Endothelial cell of umbilical vein (primary cell): ENCODE measurements around the gene VTI1A. TPM values are rescaled to one million over a fixed set of nuclear protein-coding genes. Genes with fewer than 3 reads are reported as not detected.
"Not testable (repeated sequence)": the region's sequence is repeated elsewhere in the genome, so short reads cannot be mapped to it uniquely, and the experiment has no call there.

Experiments used
- BruUV-seq: library from RNA; stranded (reverse); fragments of 400-500 nt; replicated peaks from 2 replicates; lab custom pipeline; 2021; lab: Mats Ljungman, UMichigan
- CTCF ChIA-PET: fragments of 300-600, 350-600 bp; sonication (Branson Sonifier 250); formaldehyde crosslinking; loops from one replicate; lab custom pipeline; 2021; ENCODE audit warnings: antibody characterized with exemption, inconsistent platforms; lab: Charles Lee
- POLR2A ChIA-PET: fragments of 300-600, 350-600 bp; sonication (Branson Sonifier 250); formaldehyde crosslinking; loops from one replicate; lab custom pipeline; 2021; ENCODE audit warnings: antibody characterized with exemption, inconsistent platforms; lab: Charles Lee
- DNase-seq: peaks from one replicate; pipeline ENCODE4 v3.0.0-alpha.2; 2011; ENCODE audit warnings: low read depth, low spot score
- FAIRE-seq: peaks from 2 replicates; lab custom pipeline; 2011; peaks lifted over from hg19 to GRCh38; lab: Jason Lieb, UNC
- H2AFZ ChIP-seq: 2 replicates; pipeline ENCODE4 v1.6.0; 2012; ENCODE audit warnings: low read depth, low read length, control low read depth, inconsistent platforms
- H3K27ac ChIP-seq: 2 replicates; pipeline ENCODE4 v1.5.1; 2011; ENCODE audit warnings: low read depth, mild to moderate bottlenecking, control low read depth, low read length, moderate library complexity; ENCODE audit not compliant: insufficient read depth
- H3K27me3 ChIP-seq, 2 experiments: 2 replicates each; pipeline versions ENCODE4 v1.6.0 to v1.6.1; 2011; ENCODE audit warnings: low read length in 2 of 2, mixed read lengths in 1 of 2; ENCODE audit not compliant: control insufficient read depth in 2 of 2, insufficient read depth in 2 of 2
- H3K36me3 ChIP-seq, 2 experiments: 2 replicates in 1 of 2; 3 replicates in 1 of 2; pipeline ENCODE4 v1.5.1; 2011; ENCODE audit warnings: low read length in 2 of 2, mild to moderate bottlenecking in 1 of 2, moderate library complexity in 1 of 2; ENCODE audit not compliant: control insufficient read depth in 2 of 2, insufficient read depth in 2 of 2; ENCODE audit errors: extremely low read depth in 1 of 2
- H3K4me1 ChIP-seq: 3 replicates; pipeline ENCODE4 v1.5.1; 2011; ENCODE audit warnings: mild to moderate bottlenecking, low read length; ENCODE audit not compliant: control insufficient read depth, insufficient read depth; ENCODE audit errors: extremely low read depth
- H3K4me2 ChIP-seq: 2 replicates; pipeline ENCODE4 v1.6.1; 2011; ENCODE audit warnings: low read length, control low read depth, mixed read lengths; ENCODE audit not compliant: insufficient read depth
- H3K4me3 ChIP-seq, 3 experiments: fragments of 200-600 bp in 1 of 3; sonication (generic), shearing (Covaris generic) in 1 of 3; replicated peaks in 1 of 3; 2 replicates each; pipeline ENCODE4 v1.5.1; 2011 to 2016; ENCODE audit warnings: control low read depth in 3 of 3, low read length in 3 of 3, mild to moderate bottlenecking in 2 of 3, inconsistent platforms in 1 of 3, low read depth in 1 of 3, moderate library complexity in 1 of 3; ENCODE audit not compliant: insufficient read depth in 1 of 3
- H3K79me2 ChIP-seq: 2 replicates; pipeline ENCODE4 v1.6.0; 2012; ENCODE audit warnings: low read length, inconsistent platforms; ENCODE audit not compliant: control insufficient read depth, insufficient read depth
- H3K9ac ChIP-seq: replicated peaks from 2 replicates; pipeline ENCODE3; 2011; ENCODE audit warnings: low read length, control low read depth; ENCODE audit not compliant: insufficient read depth; ENCODE audit errors: extremely low read depth
- H3K9me1 ChIP-seq: replicated peaks from 3 replicates; pipeline ENCODE4 v1.6.0; 2011; ENCODE audit warnings: mild to moderate bottlenecking, low read length; ENCODE audit not compliant: control insufficient read depth, insufficient read depth; ENCODE audit errors: extremely low read depth
- H3K9me3 ChIP-seq: replicated peaks from 2 replicates; pipeline ENCODE4 v1.5.1; 2012; ENCODE audit warnings: low read length, inconsistent platforms; ENCODE audit not compliant: control insufficient read depth, insufficient read depth
- H4K20me1 ChIP-seq: replicated peaks from 2 replicates; pipeline ENCODE3; 2011; ENCODE audit warnings: mild to moderate bottlenecking, low read length; ENCODE audit not compliant: control insufficient read depth, insufficient read depth; ENCODE audit errors: extremely low read depth
- EZH2 ChIP-seq: IDR thresholded peaks from 2 replicates; pipeline ENCODE4 v1.6.1; 2012; ENCODE audit warnings: borderline replicate concordance, low read depth, mild to moderate bottlenecking, moderate library complexity, low read length, inconsistent platforms; ENCODE audit not compliant: severe bottlenecking
- GATA2 ChIP-seq: IDR thresholded peaks from 2 replicates; pipeline ENCODE4 v1.7.0; 2011; ENCODE audit warnings: low read depth, mild to moderate bottlenecking, moderate library complexity, mixed read lengths, low read length; ENCODE audit not compliant: insufficient read length, insufficient read depth
- JUN ChIP-seq: IDR thresholded peaks from 2 replicates; pipeline ENCODE4 v1.6.1; 2011; ENCODE audit warnings: borderline replicate concordance, low read depth; ENCODE audit not compliant: insufficient read length, insufficient read depth
- MYC ChIP-seq: IDR thresholded peaks from one replicate; pipeline ENCODE4 v1.6.1; 2011; ENCODE audit warnings: mild to moderate bottlenecking, low read depth, low read length
- POLR2A ChIP-seq: IDR thresholded peaks from 2 replicates; pipeline ENCODE4 v1.6.1; 2012; ENCODE audit warnings: low read depth, mild to moderate bottlenecking, control low read depth, low read length
- POLR2AphosphoS5 ChIP-seq: IDR thresholded peaks from 2 replicates; pipeline ENCODE4 v1.6.1; 2012; ENCODE audit warnings: low read depth, mild to moderate bottlenecking, control low read depth, low read length, moderate library complexity; ENCODE audit not compliant: insufficient read depth
- dilution Hi-C: fragments of 300-500 bp; cut with MboI; formaldehyde crosslinking; loops from one replicate; pipeline ENCODE4 v1.15.0; 2019; ENCODE audit warnings: low sequenced_read_pairs; ENCODE audit not compliant: extremely low pct_ligation_motif_present
- intact Hi-C: fragments of 100-400 bp; cut with micrococcal nuclease; formaldehyde crosslinking; loops from one replicate; pipeline ENCODE4 v1.10.0; 2022
- polyA plus RNA-seq, 4 experiments: library from polyadenylated mRNA; depleted of rRNA in 3 of 4; stranded (reverse) in 3 of 4; unstranded in 1 of 4; fragments of >200 nt; gene quantifications; 2 replicates each; pipeline versions ENCODE4 v1.2.1 to v1.2.3, GENCODE V29; 2011 to 2012; ENCODE audit warnings: missing spikeins in 1 of 4
- total RNA-seq: library from RNA; stranded (reverse); gene quantifications from 2 replicates; pipeline ENCODE4 v1.2.3, GENCODE V29; 2021
- TF ChIP-seq, protein P1 (sequence below), 2 donors: IDR thresholded peaks; 1 replicate in 1 of 2; 2 replicates in 1 of 2; pipeline ENCODE4 v1.5.1; 2011; ENCODE audit warnings: low read length in 2 of 2, mild to moderate bottlenecking in 2 of 2, moderate library complexity in 2 of 2, control low read depth in 1 of 2, inconsistent platforms in 1 of 2, low read depth in 1 of 2; ENCODE audit not compliant: insufficient read depth in 1 of 2; ENCODE audit errors: extremely low read depth in 1 of 2
- TF ChIP-seq, protein P2 (sequence below): IDR thresholded peaks from 2 replicates; pipeline ENCODE4 v1.6.1; 2011; ENCODE audit not compliant: insufficient read depth, insufficient read length

Gene VTI1A
- total and polyA plus RNA-seq, 2 donors (not counting 3 experiments of a cell fraction or from before 2014, with no cell fraction given): 10.8 to 35.6 TPM

DNA sequence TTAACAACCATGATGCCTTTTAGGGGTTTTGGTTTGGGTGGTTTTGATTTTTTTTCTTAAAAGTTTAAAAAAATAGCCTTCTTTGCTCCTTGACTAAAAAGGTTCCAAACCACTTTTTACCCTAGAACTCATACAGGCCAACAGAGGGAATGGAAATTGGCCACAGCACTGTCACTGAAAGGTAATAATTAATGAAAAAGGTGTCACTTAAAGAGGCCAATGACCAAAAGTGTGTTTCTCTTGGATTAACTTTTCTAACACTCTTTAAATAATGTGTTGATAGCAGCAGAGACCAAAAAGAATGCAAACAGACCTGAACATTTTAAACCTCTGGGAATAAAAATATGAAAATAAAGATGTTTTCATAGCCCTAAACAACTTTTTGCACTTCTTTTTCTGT is 282.0 kb downstream of the VTI1A start:
- Histone ChIP-seq H3K36me3 (no peaks in the 10 kb centered on the region), H3K4me1 (peaks cover 2% of the 10 kb centered on the region), H3K9me1 (no peaks in the 10 kb centered on the region), H3K9ac (no peak overlapping the region), H3K4me3 (no peak overlapping the region), H3K9me3 (no peaks in the 10 kb centered on the region), H3K27me3 (no peaks in the 10 kb centered on the region), H3K27ac (no peak overlapping the region), H3K79me2 (no peaks in the 10 kb centered on the region), H3K4me2 (no peak overlapping the region), H2AFZ (no peak overlapping the region), H4K20me1 (no peaks in the 10 kb centered on the region)
- BruUV-seq: no TSS peak
- ChIA-PET POLR2A (no interaction called here), CTCF (interaction anchor here (1.7 kb wide), 1 partner anchor 656 kb away, joined by 4 read pairs; no protein-coding TSS in a partner anchor)
- no peak for TF ChIP-seq POLR2A
- TF ChIP-seq JUN: no peak
- TF ChIP-seq, protein P1, sequence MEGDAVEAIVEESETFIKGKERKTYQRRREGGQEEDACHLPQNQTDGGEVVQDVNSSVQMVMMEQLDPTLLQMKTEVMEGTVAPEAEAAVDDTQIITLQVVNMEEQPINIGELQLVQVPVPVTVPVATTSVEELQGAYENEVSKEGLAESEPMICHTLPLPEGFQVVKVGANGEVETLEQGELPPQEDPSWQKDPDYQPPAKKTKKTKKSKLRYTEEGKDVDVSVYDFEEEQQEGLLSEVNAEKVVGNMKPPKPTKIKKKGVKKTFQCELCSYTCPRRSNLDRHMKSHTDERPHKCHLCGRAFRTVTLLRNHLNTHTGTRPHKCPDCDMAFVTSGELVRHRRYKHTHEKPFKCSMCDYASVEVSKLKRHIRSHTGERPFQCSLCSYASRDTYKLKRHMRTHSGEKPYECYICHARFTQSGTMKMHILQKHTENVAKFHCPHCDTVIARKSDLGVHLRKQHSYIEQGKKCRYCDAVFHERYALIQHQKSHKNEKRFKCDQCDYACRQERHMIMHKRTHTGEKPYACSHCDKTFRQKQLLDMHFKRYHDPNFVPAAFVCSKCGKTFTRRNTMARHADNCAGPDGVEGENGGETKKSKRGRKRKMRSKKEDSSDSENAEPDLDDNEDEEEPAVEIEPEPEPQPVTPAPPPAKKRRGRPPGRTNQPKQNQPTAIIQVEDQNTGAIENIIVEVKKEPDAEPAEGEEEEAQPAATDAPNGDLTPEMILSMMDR (IDR thresholded peaks at IDR 0.05; ENCODE audit: extremely low read depth in 1 of 2, insufficient read depth in 1 of 2, low read depth in 1 of 2, low read length in 2 of 2): no peak
- no peak for TF ChIP-seq MYC
- no peak for TF ChIP-seq EZH2
- TF ChIP-seq, protein P2, sequence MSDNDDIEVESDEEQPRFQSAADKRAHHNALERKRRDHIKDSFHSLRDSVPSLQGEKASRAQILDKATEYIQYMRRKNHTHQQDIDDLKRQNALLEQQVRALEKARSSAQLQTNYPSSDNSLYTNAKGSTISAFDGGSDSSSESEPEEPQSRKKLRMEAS: no peak
- no peak for TF ChIP-seq POLR2AphosphoS5
- no peak for TF ChIP-seq GATA2
- dilution Hi-C loops (no loop called here), intact Hi-C loops (no loop called here)
- DNase-seq: no peak
- FAIRE-seq: no peak

DNA sequence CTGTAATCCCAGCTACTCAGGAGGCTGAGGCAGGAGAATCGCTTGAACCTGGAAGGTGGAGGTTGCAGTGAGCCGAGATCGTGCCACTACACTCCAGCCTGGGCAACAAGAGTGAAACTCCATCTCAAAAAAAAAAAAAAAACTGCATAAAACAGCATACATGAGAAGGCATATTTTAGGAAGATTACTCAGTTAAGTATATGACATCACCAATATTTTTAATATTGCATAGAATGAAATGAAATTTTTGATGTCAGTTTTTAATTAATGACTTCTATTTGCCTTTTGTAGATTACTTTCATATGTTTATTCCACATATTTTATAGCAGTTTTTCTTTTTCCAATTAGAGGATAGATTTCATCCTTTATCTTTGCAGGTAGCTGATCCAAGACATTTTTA is 284.4 kb downstream of the VTI1A start:
- H3K9ac ChIP-seq, H2AFZ ChIP-seq, dilution Hi-C loops, H3K79me2 ChIP-seq, BruUV-seq, H3K9me3 ChIP-seq, H3K27me3 ChIP-seq, DNase-seq, H3K36me3 ChIP-seq, POLR2A ChIA-PET, H3K4me1 ChIP-seq, H3K4me2 ChIP-seq, FAIRE-seq, H3K4me3 ChIP-seq, H4K20me1 ChIP-seq, intact Hi-C loops, H3K9me1 ChIP-seq, H3K27ac ChIP-seq: not testable (repeated sequence)
- CTCF ChIA-PET: interaction anchor here (1.0 kb wide), 2 partner anchors 9 to 394 kb away, joined by 3 read pairs; no protein-coding TSS in a partner anchor
